Left kidney (tissue), 2 donors: ENCODE measurements around the gene PLCH2. TPM values are rescaled to one million over a fixed set of nuclear protein-coding genes. Genes with fewer than 3 reads are reported as not detected.
"Not testable (repeated sequence)": the region's sequence is repeated elsewhere in the genome, so short reads cannot be mapped to it uniquely, and the experiment has no call there.

Source experiments
- DNase-seq: peaks from one replicate; pipeline ENCODE4 v3.0.0-alpha.2; 2013
- polyA plus RNA-seq: library from polyadenylated mRNA; unstranded; fragments of 120-200 nt; gene quantifications from one replicate; pipeline ENCODE4 v1.2.1, GENCODE V29; 2013; ENCODE audit not compliant: insufficient read length

Gene PLCH2
- polyA plus RNA-seq, 1 donor = 0.80 TPM

DNA sequence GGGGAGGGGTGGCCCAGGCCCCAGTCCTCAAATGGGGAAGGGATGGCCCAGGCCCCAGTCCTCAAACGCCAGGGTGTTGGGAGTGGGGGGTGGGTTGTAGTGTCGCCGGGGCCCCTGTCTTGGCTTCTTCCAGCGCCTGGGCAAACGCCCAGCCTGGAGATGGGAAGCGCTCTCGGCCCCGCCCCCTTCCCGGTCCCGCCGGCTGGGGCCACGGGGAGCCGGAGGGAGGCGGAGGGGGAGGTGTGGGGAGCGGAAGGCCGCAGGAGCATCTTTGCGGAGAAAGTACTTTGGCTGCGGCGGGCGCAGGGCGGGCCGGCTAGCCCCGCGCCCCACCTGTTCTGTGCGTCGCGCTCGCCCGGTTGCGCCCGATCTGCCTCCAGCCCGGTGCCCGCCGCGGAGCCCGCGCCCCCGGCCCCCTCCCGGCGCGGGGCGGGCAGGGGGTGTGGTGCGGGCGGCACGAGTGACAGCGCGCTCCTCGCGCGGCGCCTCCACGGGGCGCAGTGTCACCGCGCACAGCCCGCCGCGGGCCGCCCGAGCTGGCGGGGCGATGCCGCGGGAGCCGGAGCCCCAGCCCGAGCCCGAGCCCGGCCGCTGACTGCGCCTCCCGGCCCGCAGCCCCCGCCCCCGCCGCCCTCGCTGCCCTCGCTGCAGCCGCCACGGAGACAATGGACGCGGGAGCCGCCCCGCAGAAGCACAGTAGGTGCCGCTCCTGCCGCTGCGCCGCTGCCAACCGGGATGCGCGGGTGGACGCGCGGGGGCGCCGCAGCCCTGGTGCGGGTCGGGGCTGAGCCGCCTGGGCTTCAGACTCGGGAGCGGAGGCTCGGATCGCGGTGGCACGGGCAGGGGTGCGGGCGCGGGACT lies 32.6 kb upstream of the PLCH2 start:
- no peak for DNase-seq

DNA sequence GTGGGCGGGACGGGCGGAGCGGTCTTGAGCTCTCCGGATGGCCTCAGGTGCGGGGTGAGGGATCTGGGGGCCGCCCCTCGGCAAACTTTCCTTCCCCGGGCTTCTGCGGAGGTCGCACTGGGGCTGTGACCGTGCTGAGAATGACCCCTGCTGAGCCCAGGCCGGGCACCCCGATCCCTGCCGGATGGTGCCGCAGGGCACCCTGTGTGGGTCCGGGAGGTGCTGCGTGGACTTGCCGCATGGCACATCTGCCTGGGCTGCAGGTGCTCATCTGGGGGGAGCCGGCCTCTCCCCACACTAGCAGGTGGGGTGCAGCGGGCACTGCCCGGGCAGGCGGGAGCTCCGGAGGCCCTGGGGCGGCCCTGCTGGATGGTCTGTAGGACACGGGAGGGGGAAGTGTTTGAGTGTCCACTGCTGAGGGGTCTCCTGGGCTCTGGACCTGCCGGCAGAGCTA lies 31.9 kb upstream of the PLCH2 start:
- no peak for DNase-seq

DNA sequence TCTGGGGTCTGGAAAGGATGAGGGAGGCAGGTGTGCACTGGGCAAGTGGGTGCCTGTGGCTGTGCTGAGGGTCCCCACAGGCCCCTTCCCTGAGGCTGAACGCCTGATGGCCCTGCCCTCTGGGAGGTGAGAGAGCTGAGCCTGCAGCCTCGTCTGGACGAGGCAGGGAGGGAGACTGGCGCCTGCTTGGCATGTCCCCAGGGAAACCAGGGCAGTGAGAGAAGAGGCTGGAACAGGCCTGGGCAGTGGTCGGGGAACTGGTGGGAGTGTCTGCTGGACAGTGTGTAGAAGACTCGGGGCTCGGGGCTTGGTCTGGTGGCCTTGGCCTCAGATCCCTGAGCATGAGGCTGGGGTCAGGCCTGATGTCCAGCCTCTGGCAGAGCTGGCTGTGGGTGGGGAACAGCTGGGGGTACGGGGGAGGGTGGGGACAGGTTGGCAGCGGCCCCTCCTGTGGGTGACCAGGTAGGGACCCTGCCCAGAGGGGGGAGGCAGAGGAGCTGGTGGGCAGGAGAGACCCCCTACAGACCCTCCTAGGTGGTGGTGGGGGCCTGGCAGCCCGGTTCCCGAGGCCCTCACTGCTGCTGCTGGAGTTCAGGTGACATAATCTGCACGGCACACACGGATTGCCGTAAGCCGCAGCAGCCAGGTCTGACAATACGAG lies 30.8 kb upstream of the PLCH2 start:
- no peak for DNase-seq

DNA sequence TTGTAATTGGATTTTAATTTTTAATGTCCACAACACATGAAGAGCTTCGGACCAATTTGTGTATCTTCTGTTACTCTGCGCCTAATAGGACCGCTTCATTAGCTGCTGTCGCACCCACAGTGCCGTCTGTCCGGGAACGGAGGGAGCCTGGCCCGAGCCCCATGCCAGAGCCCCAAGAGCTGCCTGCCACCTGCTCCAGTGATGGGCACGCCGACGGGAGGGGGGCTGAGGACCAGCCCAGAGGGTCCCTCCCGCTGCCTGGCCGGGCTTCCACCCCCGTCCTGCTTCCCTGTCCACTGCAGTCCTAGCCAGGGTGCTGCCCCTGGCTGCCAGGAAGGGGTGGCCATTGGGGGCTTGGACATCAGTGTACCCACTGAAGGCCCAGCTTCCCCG lies 30.3 kb upstream of the PLCH2 start:
- no peak for DNase-seq

DNA sequence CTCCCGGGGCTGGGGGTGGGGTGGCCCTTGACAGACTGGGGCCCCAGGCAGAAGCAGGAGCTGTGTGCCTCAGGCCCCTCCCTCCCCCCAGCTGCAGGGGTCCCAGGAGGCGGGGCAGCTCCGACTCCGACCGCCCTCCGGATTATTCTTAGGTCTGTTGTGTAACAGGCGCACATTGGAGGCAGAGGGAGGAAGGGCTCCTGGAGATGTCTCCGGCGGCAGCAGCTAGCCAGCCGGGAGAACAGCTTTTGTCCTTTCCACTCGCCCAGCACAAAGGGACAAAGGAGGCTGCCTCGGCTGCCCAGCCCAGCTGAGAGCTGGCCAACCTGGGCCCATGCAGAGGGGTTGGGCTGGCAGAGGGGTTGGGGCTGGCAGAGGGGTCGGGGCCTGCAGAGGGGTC lies 29.7 kb upstream of the PLCH2 start:
- no peak for DNase-seq

DNA sequence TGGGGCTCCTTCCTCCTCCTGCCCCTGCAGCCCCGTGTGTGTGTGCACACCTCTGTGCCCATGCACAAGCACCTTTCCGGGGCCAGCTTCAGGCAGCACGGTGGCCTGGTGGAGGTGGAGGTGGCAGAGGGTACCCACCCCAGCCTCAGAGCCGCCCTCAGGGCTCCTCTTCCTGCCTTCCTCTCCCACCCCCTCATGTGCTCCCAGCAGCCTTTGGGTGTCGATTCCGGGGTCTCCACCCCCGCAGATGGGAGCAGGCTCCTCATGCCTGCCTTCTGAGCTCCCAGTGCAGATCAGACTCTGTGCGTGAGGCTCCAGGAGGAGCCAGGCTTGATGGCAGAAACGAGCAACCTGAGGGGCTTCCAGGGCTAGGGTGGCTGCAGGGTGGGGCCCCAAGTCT lies 29.2 kb upstream of the PLCH2 start:
- no peak for DNase-seq

DNA sequence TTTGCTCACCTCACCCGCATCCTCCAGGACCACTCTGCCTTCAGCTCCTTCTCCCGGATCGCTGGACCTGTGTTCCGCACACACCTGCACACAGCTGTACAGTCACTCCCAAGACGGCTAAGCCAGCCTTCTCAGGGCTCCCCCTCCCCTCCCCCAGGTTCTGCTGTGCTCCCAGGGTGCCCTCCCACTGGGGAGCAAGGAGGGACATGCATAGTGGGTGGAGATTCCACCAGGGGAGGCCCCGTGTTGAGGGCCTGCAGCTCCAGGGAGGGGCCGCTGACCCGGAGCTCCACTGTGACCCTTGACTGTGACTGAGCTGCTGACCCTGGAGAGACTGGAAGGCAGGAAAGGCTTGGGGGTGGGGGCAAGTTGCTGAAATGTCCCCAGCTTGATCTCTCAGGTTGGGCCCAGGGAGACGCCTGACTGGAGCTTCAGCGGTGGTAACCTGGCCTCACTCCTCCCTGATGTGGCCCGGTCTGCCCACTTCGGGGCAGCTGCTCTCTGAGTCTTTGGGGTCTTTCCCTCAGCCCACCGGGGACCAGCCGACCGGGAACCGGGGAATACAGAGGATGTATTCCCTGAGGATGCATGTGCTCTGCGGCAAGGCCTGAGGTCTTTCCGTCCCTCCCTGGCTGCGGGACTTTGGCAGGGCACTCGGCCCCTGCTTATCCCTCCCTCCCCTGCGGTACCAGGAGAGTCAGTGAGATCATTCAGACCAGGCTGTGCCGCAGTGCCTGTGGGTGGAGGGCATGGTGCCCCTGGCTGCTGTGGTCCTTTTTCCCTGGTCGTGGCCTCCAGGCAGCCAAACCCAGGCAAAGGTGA lies 28.6 kb upstream of the PLCH2 start:
- no peak for DNase-seq

DNA sequence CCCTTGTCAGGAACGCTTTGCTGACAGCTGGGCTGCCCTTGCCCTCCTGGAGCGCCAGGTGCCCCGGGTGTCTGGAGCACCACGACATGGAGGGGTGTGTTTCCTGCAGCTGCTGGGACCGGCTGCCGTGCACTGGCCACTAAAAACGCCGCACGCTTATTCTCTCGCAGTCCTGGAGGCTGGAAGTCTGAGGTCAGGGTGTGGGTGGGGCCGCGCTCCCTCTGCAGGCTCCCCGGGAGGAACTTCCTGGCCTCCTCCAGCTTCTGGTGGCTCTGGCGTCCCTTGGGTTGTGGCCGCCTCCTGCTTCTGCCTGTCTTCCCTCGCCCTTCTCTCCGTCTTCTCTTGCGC lies 28.0 kb upstream of the PLCH2 start:
- DNase-seq = no peak

DNA sequence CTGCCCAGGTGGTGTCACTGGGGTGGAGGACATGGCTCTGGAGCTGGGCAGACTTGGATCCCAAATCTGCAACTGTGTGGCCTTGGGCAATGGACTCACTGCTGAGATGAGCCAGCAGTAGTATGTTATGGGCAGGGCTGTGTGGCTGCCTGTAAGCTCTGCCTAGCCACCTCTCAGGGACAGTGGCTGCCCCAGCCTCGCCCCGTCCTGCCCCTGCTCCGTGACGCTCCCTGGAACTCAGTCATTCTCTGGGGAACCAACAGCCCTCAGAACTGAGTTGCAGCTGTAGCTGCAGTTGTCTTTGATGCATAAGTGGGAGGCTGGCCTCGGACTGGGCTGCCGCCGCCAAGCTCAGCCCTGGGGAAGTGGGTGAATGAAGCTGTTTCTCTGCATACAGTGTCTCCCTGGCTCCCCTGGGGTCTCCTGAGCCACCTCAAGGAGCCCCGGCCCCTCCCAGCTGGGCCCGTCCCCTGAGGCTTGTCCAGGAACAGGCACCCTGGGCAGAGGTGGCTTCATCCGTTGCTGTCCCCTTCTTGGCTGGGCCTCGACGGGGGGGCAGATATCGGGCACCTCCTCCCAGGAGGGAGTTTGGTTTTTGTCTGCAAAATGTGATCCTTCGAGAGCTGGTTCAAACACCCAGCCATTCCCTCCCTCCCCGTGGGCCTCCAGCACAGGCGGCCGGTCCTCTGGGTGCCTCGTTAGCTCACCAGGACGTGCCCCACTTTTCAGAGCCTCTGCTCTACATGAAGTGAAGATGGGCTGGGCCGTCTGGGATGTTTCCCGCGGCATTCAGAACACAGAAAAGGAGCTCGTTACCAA lies 26.2 kb upstream of the PLCH2 start:
- DNase-seq = no peak

DNA sequence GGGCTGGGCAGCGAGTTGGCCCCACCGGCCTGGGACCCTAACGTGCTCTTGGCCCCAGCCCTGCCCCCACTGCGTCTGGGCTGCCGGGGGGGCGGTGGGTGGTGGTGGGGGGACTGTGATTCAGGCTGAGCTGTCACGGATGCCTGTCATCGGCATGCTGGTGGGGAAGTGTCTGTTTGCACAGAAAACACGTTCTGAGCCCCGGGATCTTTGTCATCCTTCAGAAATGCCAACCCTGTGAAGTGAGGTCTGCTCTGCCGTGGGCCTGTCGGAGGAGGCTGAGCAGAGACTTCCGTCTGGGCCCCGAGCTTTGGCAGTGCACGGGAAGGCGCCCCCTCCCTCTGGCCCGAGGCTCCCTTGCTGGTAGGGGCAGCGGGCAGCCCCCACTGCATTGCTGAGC lies 24.3 kb upstream of the PLCH2 start:
- no peak for DNase-seq

DNA sequence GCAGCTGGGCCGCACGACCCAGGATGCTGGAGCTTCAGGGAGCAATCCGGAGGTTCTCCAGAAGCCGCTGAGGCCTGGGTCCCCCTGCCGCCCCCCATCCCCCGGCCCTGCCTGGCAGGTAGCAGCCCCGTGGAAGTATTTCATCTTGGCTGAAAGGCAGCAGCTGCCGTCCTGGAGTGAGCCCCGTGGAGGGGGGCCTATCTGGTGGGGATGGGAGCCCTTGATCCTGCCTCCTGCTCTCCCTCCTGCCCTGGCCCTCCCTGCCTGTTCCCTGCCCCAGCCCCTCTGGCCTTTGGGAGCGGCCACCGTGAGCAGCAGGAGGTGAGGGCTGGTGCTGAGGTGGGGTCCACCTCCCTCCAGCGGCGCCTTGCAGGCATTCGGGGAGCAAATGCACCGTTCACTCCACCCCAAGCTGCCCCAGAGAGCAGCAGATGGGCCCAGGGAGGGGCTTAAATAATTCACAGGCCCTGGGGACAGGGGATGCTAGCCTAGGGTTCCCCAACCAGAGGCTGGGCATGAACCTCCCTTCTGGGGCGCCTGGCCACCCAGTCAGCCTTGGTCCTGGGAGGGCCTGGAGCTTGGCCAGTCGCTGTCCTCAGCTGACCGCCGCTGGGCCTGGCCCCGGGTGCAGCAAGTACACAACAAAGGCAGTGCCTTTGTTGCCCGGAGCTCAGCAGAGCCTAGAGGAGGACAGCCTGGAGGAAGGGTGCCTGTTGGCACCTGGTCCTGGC lies 23.7 kb upstream of the PLCH2 start:
- DNase-seq = no peak

DNA sequence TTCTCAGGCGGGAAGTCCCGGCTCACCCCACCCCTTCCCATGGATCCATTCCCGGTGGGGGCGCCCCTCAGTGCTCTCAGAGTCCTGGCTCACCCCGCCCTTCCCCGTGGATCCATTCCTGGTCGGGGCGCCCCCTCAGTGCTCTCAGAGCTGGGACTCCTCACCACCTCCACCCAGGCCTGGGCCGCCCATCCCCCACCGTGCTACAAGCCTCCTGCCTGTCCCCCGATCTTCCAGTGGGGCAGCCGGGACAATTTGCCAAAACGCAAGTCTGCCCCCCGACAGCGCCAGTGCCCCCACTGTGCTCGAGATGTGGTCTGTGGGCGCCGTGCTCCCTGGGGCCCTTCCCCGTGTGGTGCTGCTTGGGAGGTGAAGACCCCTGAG lies 23.2 kb upstream of the PLCH2 start:
- no peak for DNase-seq

DNA sequence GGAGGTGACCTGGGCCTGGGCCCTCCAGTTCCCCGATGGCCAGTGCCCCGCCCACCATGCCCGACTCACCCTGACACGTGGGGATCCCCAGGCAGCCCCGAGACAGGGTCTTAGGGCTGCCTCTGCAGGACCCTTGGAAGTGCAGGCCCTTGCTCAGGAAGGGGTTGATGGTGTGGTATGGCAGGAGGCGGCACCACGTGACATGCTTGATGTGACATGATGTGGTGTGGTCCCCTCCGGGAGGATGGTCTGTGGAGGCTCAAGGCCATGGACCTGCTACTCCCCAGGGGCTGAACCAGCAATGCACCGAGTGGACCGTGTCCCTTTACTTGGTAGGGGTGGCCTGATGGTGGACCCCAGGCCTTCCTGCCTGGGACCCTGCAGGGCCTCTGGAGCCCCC lies 21.9 kb upstream of the PLCH2 start:
- DNase-seq = no peak

DNA sequence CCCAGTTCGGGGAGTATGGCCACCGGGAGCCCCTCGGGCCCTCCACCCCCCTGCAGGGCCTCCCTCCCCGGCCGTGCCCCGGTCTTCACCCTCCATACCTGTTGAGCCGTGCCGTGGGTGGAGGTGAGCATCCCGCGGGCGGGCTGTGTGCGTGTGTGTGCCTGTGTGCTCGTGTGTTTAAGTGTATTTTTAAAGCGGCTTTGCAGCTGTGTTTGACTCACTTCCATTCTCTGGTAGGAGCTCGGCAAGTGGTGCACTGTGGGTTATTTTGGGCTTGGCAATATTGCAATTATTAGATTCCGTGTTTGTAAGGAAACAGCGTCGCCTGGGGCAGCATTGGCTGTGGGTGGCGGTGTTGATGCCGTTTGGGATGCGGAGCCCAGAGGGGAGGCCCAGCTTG lies 20.3 kb upstream of the PLCH2 start:
- DNase-seq = no peak

DNA sequence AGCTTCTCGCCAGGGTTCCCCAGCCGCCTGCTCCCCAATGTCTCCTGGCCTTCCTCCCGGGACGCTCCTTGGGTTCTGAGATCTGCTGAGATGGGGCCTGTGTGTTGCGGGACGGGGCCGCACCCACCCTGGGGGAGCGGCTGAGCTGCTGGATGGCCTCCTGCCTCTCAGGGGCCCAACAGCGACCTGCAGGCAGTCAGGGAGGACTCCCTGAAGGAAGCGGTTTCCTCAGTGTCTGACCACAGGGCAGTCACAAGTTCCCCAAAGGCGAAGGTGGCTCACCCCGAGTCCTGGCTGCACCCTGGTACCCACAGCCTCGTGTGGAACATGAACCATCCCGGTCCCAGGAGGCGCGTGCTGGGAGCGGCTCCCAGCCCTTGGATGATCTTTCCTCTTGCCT lies 18.6 kb upstream of the PLCH2 start:
- DNase-seq = no peak

DNA sequence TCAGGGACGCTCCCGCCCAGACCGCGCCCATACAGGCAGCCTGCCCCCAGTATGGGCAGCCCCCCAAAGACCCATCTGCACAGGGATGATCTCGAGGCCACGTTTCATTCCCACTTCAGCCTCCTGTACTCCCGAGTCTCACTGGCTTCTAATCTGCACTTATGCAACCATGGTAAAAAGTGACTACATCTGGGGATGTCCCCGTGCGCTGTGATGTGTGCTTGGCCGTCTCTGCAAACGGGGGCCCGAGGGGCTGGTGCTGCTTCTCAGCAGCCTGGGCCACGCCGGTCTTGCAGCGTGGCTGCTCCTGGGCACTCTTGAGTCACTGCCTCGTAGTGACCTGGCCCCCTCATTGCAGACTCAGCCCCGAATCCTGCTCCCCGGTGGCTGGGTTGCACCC lies 17.4 kb upstream of the PLCH2 start:
- DNase-seq = no peak

DNA sequence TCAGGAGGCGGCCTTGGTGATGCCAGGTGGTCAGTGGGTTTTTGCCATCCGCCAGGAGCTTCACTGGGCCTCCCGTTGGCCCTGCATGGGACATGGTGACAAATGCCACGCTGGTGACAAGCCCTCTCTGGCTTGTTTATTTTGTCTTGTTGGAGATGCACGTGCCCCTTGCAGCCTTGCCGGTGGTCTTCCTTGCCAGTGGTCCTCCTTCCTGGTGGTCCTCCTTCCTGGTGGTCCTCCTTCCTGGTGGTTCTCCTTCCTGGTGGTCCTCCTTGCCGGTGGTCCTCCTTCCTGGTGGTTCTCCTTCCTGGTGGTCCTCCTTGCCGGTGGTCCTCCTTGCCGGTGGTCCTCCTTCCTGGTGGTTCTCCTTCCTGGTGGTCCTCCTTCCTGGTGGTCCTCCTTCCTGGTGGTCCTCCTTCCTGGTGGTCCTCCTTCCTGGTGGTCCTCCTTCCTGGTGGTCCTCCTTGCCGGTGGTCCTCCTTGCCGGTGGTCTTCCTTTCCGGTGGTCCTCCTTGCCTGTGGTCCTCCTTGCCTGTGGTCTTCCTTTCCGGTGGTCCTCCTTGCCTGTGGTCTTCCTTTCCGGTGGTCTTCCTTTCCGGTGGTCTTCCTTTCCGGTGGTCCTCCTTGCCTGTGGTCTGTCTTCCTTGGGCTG lies 16.9 kb upstream of the PLCH2 start:
- DNase-seq = not testable (repeated sequence)

DNA sequence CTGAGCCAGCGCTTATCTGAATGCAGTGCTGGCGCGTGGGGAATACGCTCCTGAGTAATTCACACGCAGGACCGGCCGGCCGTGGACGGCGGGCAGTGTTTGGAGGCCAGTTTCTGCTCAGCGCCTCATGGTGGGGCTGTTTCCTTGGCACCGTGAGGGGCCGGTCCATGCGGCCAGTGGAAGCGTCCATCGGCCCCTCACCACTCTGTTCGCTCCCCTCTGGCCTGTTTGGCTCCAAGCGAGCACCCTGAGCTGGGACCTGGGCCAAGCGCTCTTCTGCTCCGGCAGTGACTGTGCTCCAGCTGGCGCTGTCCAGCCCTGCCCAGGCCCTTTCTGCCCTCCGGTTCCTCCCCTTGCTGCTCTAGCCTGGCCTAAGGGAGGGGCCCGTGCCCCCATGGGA lies 16.3 kb upstream of the PLCH2 start:
- DNase-seq = no peak

DNA sequence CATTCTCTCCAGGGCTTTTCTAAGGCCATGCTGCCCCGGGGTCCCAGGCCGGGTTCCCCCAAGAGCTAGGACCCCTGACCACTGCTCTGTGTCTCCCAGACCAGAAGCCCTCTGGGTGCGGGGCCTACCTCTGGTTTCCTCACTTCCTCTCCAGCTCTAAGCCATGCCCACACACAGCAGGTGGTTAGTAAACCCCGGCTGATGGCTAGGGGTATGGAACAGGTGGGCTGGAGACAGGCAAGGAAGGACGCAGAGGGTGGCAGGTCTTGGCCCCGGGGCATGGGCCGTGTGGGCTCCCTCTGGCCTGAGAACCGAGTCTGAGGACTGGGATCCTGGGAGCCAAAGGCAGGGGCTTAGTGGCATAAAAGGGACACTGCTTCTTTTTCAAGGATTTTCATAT lies 15.9 kb upstream of the PLCH2 start:
- DNase-seq = no peak

DNA sequence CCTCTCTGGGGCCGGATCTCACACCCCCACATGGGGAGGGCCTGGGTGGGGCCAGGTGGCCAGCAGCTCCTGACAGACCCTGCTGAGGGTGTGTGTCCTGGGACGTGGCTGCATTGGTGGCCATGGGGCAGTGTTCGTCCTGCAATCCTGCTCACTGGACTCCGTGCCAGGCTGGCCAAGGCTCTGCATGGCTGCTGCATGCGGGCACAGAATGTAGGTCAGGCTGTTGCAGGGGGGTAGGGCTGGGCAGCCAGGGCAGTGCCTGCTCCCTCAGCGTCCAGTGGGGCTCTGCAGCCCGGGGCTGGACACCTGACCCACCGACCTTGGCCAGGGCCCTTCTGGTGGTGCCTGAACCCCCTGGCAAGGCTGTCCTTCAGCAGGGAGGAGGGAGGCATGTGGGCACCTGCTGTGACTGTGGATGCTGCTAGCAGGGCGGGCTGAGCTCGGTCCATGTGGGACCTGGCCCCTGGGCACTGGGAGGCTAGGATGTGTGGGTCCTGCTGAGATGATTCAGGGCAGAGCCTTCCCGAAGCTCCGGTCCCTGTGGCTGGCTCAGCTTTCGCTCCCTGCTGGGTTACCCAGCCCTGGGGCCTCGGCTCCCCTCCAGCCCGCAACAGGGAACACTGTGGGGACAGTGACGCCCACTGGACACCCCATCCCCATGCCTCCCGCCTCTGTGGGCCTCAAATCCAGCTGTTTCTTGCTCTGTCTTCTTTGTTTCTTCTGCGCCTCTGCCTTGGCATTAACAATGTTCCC lies 14.9 kb upstream of the PLCH2 start:
- DNase-seq = no peak
